DMS153 treated with DMSO at 0.1 percent for 48 hours (cell line): ENCODE measurements around the gene KRTAP1-3.
"Not testable (repeated sequence)": the region's sequence is repeated elsewhere in the genome, so short reads cannot be mapped to it uniquely, and the experiment has no call there.

Source experiments
- DNase-seq: peaks from one replicate; lab custom pipeline; 2025; ENCODE audit not compliant: unreplicated experiment; lab: John Stamatoyannopoulos, UW

KRTAP1-3 gene

DNA sequence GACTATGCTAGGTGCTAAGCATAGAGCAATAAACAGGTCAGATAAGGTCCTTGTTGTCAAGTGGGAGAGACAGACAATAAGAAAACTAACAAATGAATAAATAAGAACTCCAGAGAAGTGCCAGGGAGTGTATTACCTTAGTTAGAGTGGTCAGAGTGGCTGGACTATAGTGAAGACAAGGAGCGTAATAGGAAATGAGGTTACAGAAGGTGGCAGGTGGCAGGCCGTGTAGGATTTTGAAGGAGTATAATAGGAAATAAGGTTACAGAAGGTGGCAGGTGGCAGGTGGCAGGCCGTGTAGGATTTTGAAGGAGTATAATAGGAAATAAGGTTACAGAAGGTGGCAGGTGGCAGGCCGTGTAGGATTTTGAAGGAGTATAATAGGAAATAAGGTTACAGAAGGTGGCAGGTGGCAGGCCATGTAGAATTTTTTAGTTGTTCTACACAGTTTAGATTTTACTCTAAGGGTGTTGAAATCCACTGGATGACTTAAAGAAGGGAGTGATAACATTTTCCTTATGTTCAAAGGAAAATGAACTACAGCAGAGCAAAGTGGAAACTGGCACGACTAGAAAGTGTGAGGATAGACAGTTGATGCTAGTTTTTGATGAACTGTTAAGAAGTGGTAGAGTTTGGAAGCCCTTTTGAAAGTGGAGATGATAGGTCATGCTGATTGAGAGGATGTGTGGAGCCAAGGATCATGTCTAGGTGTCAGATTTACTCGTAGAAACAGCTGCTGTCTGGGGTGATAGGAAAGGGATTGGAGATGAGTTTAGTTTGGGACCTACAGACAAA lies 22.2 kb downstream of the KRTAP1-3 start:
- no peak for DNase-seq

DNA sequence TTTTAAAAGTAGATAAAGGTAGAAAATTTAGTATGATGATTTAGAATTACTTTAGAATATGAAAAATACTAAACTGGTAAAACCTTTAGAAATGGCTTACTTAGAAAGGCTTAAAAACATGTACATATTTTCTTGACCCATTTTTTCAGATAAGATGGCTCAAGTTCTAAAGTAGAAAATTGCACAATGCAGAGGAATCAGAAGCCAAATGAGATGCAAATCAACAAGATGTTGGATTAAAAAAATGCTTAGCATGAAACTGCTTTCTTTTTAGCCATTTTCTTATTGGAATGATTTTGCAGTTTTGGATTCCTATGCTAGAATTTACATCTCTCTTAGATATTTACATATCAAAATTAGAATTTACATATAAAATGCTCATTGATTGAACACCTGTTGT lies 24.2 kb downstream of the KRTAP1-3 start:
- DNase-seq = no peak

DNA sequence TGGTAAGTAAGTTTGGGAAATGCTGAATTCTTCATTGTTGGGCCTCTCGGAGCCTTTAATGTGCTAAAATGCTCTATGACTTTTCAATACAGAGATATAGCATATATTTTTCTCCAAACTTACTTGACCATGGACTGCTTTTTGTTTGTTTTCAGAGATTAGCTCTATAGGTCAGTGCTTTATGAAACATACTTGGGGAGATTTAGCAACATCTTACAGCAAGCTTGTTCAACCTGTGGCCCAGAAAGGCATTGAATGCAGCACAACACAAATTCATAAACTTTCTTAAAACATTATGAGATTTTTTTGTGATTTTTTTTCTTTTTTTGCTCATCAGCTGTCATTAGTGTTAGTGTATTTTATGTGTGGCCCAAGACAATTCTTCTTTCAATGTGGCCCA lies 24.7 kb downstream of the KRTAP1-3 start:
- DNase-seq = no peak

GRCh38 chr17:41009301-41009760 lies 25.3 kb downstream of the KRTAP1-3 start:
- DNase-seq = peak; percentile 31

DNA sequence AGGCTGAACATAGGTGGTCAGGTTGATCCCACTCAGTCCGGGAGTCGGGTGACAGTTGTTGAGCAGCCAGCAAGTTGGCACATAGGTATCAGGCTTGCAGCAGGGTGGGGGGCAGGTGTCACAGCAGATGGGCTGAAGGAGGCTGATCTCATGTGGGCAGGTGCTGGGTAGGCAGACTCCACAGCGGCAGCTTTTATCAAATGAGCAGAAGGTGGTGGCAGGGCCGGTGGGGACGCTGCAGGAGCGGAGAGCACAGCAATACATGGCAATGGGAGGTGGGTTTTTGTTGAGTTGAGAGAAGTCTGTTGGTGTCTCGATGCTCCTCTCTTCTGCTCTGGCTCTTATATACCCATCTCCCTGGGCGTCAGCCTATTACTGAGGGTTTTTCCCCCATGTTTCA lies 25.9 kb downstream of the KRTAP1-3 start, which contains the start of gene KRTAP3-1:
KRTAP3-1 (minus strand) TSS at position 318 of the 400 bp plus-strand sequence; CDS start at position 264, 54 bp downstream.
- no peak for DNase-seq

- no peak for DNase-seq
Measured at GRCh38 chr17:41004397-41004796, 30.3 kb downstream of the KRTAP1-3 start.

- DNase-seq = no peak
Measured at GRCh38 chr17:41003926-41004325, 30.7 kb downstream of the KRTAP1-3 start.

- no peak for DNase-seq
Measured at GRCh38 chr17:41002814-41003213, 31.9 kb downstream of the KRTAP1-3 start.

GRCh38 chr17:41001795-41002194 lies 32.9 kb downstream of the KRTAP1-3 start:
- no peak for DNase-seq

GRCh38 chr17:40999563-40999962 lies 35.1 kb downstream of the KRTAP1-3 start, which contains the start of gene KRTAP3-2:
Gene KRTAP3-2, minus strand, starts transcription at chr17:40999906. Its CDS starts 53 bp downstream, at chr17:40999853.
- not testable (repeated sequence) for DNase-seq

- no peak for DNase-seq
Measured at GRCh38 chr17:40997361-40997760, 37.3 kb downstream of the KRTAP1-3 start.

DNA sequence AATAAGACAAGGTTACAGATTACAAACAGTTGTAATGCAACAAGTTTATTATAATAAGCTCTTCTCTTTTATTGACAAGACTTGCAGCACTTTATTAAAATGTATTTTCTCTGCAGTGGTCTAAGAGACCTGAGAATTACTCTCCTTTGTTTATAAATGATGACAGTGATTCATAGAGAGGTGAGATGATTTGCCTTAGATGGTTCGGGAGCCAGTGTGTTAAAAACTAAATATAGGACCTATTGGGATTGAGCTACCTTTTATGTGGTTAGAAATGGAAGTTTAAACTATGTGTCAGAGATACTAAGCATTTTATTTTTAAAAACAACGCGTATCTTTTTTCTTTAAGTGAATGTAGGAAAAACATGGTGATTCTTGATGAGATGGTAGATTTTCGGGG lies 37.8 kb downstream of the KRTAP1-3 start:
- DNase-seq = no peak

GRCh38 chr17:40995116-40995515 lies 39.6 kb downstream of the KRTAP1-3 start:
- no peak for DNase-seq

- DNase-seq = peak; percentile 78
Measured at GRCh38 chr17:40993839-40994238, 40.8 kb downstream of the KRTAP1-3 start, which contains the start of gene KRTAP3-3. Gene KRTAP3-3, minus strand, starts transcription at chr17:40994164. Its CDS starts 67 bp downstream, at chr17:40994097.

DNA sequence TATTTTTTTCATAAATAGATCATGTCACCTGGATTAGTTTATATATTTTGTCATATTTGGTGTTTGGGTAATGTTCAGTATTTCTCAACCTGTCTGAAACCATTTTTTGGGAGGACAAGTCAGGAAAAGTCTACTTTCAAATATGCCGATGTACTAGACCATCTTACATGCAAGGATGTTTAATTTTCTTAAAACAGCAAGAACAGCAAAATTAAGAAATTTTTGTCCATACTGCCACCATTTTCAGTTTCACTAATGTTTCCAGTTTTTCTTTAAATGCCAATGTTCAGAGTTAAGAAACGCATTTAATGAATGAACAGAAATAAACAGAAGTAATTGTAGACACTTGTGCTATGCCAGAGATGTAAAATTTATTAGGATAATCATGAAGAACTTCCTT lies 41.6 kb downstream of the KRTAP1-3 start:
- no peak for DNase-seq

DNA sequence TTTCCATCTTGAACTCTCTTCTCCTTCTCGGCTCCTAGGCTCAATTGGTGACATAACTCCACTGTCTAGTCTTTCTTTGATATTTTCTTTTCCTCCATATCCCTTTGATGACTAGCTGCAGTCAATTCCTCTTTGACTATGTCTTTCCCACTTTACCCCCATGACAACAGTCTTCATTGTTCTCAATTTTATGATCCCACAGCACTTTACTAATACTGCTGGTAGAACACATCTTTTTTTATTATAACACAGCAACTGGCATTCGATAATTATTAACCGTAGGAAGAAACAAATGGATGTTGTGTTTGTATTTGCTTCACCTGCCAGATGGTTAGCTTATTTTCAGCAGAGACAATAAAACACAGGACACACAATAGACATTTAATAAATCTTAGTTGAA lies 42.0 kb downstream of the KRTAP1-3 start:
- no peak for DNase-seq

- no peak for DNase-seq
Measured at GRCh38 chr17:40986920-40987319, 47.8 kb downstream of the KRTAP1-3 start.

GRCh38 chr17:40984226-40984625 lies 50.4 kb downstream of the KRTAP1-3 start, which contains the start of gene KRT40:
Gene KRT40, minus strand, starts transcription at chr17:40984326. Its CDS starts 53 bp downstream, at chr17:40984273.
- DNase-seq = no peak
